Measurements from ENCODE around the gene CC2D1A.

GRCh38 chr19:13887018-13887436 is 19.0 kb upstream of the CC2D1A start:
- no peak for TF ChIP-seq POLR2A (IDR thresholded peaks at IDR 0.05)
- no peak for TF ChIP-seq CTCF (IDR thresholded peaks at IDR 0.05)
- no peak for TF ChIP-seq POLR2AphosphoS5 (IDR thresholded peaks at IDR 0.05)

Data from upper lobe of left lung (tissue), 4 donors.